GM12865 (cell line): ENCODE data around the gene TMEM97.

ENCODE experiments used
- DNase-seq: peaks from one replicate; pipeline ENCODE4 v3.0.0; 2010; ENCODE audit warnings: low read depth
- H3K4me3 ChIP-seq: 2 replicates; pipeline ENCODE4 v1.5.1; 2011; ENCODE audit warnings: mild to moderate bottlenecking, low read depth, low read length, control low read depth
- TF ChIP-seq, protein P1 (sequence below): IDR thresholded peaks from 2 replicates; pipeline ENCODE4 v1.5.1; 2011; ENCODE audit warnings: low read length, control low read depth, low read depth, inconsistent platforms; ENCODE audit not compliant: insufficient read depth; ENCODE audit errors: missing control alignments

Gene TMEM97

GRCh38 chr17:28364665-28365363 lies 45.8 kb downstream of the TMEM97 start, which contains the start of gene SEBOX:
SEBOX (minus strand) TSS chr17:28365199; CDS start chr17:28365151, 48 bp downstream.
- TF ChIP-seq, protein P1, sequence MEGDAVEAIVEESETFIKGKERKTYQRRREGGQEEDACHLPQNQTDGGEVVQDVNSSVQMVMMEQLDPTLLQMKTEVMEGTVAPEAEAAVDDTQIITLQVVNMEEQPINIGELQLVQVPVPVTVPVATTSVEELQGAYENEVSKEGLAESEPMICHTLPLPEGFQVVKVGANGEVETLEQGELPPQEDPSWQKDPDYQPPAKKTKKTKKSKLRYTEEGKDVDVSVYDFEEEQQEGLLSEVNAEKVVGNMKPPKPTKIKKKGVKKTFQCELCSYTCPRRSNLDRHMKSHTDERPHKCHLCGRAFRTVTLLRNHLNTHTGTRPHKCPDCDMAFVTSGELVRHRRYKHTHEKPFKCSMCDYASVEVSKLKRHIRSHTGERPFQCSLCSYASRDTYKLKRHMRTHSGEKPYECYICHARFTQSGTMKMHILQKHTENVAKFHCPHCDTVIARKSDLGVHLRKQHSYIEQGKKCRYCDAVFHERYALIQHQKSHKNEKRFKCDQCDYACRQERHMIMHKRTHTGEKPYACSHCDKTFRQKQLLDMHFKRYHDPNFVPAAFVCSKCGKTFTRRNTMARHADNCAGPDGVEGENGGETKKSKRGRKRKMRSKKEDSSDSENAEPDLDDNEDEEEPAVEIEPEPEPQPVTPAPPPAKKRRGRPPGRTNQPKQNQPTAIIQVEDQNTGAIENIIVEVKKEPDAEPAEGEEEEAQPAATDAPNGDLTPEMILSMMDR, result no peak
- no peak for DNase-seq
- H3K4me3 ChIP-seq, result no peak within 1 kb of the TSS

GRCh38 chr17:28365487-28365886 lies 46.5 kb downstream of the TMEM97 start:
- TF ChIP-seq, protein P1, result no peak
- no peak overlapping the region for H3K4me3 ChIP-seq
- no peak for DNase-seq

GRCh38 chr17:28366605-28367004 lies 47.6 kb downstream of the TMEM97 start:
- no peak for DNase-seq
- TF ChIP-seq, protein P1, result no peak
- no peak overlapping the region for H3K4me3 ChIP-seq

DNA sequence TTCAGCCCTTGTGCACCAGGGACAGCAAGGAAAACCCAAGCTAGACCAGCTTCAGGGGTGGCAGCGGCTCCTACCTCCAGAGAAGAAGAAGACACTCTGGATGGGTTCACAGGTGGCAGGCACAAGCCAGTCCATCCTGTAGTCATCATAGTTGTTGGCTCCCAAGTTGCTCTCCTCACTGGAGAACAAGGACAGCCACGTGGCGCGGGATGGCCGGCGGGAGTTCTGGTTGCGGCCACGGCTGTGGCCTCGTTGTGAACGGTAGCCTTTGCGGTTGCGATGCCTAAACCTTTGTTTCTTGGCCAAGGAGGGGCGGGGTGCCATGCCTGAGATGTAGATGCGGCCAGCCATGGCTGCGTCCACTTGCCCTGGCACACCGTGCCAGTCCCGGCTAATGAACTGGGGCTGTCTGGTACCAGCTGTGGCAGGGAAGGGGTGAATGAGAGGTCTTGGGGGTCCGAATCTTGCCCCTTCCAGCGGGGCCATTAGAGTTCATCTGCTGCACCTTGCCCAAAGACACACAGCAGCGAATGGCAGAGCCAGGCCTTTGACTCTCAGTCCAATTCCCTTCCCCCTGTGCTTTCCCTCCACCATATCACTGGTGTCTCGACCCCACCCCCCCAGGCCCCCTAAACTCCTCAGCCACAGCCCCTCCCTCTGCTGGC lies 48.8 kb downstream of the TMEM97 start:
- no peak overlapping the region for H3K4me3 ChIP-seq
- DNase-seq, result no peak
- TF ChIP-seq, protein P1, result no peak

DNA sequence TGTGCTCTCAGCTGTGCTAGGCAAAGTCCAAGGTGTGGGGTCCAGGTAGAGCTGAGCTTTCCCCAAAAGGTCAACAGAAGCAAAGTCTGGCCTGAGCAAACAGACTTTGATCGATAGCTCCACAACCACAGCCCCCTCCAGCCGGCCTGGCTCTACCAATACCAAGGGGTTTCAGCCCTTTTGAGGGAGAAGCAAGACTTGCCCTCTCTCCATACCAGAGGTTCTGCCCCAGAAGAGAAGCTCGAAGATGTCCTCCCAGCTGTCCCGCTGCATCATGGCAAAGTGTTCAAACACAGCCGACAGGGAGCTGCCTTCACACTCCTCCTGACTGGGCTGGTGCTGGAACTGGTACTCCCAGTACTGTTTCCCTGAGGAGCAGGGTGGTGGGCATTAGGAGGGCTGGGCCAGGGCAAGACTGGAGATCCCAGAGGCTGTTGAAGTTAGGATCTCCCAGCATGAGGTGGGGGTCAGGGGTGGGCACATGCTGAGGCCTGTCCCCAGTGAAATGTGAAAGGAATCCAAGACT lies 49.4 kb downstream of the TMEM97 start:
- DNase-seq, result no peak
- no peak overlapping the region for H3K4me3 ChIP-seq
- TF ChIP-seq, protein P1, result no peak

DNA sequence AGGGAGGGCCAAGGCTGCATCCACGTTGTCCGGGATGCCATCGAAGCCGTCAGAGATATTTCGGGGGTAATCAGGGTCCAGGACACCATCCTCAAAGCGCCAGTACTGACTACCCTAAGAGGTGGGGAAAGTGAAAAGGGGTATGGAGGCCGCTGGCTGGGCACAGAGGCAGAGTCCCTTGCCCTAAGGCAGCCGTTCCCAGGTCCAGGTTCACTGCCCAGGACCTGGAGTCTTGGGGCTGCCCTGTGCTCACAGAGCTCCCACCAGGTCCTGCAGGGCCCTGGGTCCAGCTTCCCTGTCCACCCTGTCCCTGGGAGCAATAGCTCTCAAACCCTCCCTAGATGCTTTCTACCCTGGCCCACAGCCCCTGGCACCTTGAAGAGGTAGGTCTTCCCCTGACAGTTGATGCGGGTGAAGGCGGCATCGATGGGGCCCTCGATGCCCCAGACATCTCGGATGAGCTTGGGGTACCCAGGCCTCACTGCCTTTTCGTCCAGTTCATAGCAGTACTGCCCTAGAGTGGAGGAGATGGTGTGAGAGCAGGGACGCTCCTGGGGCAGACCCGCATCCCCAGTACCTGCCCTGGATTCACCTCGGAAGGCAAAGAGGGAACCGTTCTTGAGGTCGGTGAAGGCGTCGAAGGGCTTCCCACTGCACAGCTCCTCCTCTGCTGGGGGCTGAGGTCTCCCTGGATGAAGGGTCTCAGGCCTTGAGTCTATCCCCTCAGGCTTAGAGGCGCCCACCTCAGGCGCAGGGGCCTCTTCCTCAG lies 50.1 kb downstream of the TMEM97 start:
- TF ChIP-seq, protein P1, result no peak
- no peak overlapping the region for H3K4me3 ChIP-seq

More for the DNA sequence above, 50.1 kb downstream of the TMEM97 start:
- DNase-seq, result no peak
